LNCaP clone FGC (cell line): ENCODE results near the gene STX4.

Experiments used
- DNase-seq: peaks from one replicate; pipeline ENCODE4 v3.0.0-alpha.2; 2011; ENCODE audit warnings: low read depth
- H3K4me3 ChIP-seq: 2 replicates; pipeline ENCODE4 v1.5.1; 2011; ENCODE audit warnings: mild to moderate bottlenecking, low read depth, low read length, control low read depth
- CTCF ChIP-seq: IDR thresholded peaks from 2 replicates; pipeline ENCODE4 v1.5.1; 2012; ENCODE audit warnings: mild to moderate bottlenecking; ENCODE audit not compliant: control insufficient read depth, insufficient read depth; ENCODE audit errors: extremely low read depth

The STX4 gene

GRCh38 chr16:31005350-31006085 lies 27.8 kb upstream of the STX4 start:
- DNase-seq, result no peak
- TF ChIP-seq CTCF, result no peak
- H3K4me3 ChIP-seq, result no peak overlapping the region

- no peak overlapping the region for H3K4me3 ChIP-seq
- no peak for DNase-seq
- no peak for TF ChIP-seq CTCF
Measured at GRCh38 chr16:31006086-31006385, 27.3 kb upstream of the STX4 start.

- H3K4me3 ChIP-seq, result no peak overlapping the region
- no peak for TF ChIP-seq CTCF
- no peak for DNase-seq
Measured at GRCh38 chr16:31006589-31006988, 26.8 kb upstream of the STX4 start.

GRCh38 chr16:31007684-31008083 lies 25.7 kb upstream of the STX4 start:
- TF ChIP-seq CTCF, result no peak
- DNase-seq, result no peak
- H3K4me3 ChIP-seq, result no peak overlapping the region

- TF ChIP-seq CTCF, result no peak
- DNase-seq, result no peak
- no peak overlapping the region for H3K4me3 ChIP-seq
Measured at GRCh38 chr16:31008149-31008548, 25.2 kb upstream of the STX4 start.

GRCh38 chr16:31008551-31008950 lies 24.8 kb upstream of the STX4 start:
- no peak for TF ChIP-seq CTCF
- H3K4me3 ChIP-seq, result no peak overlapping the region
- no peak for DNase-seq

GRCh38 chr16:31009120-31009519 lies 24.2 kb upstream of the STX4 start:
- H3K4me3 ChIP-seq, result no peak overlapping the region
- TF ChIP-seq CTCF, result no peak
- DNase-seq, result no peak
